SKM-1 treated with dmso at 0.1 percent for 144 hours (cell line): ENCODE data around the gene KRTAP10-2.

ENCODE experiments used
- DNase-seq: peaks from one replicate; lab custom pipeline; 2025; ENCODE audit not compliant: unreplicated experiment; lab: John Stamatoyannopoulos, UW

KRTAP10-2 gene

DNA sequence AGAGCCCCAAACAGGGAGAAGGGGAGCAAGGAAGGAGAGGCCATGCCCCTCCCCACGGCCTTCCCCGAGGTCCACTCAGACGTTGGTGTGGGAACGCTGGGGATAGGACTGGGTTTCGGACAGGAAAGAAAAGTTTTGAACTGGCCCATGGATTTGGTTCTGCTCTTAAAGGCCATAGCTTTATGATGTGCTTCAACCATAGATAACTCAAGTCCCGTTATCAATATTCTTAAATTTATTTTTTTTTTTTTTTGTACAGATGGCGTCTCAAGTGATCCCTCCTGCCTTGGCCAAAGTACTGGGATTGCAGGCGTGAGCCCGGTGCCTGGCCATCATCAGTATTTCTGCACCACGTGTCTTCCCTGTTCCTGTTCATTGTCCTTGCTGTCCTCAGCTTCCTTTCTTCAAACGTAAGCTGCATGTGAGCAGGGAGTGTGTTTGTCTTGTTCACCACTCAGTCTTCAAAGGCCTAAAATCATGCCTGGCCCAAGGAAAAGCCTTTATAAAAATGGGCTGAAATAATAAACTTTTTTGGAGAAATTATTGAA is 10.5 kb downstream of the KRTAP10-2 start:
- DNase-seq = no peak

DNA sequence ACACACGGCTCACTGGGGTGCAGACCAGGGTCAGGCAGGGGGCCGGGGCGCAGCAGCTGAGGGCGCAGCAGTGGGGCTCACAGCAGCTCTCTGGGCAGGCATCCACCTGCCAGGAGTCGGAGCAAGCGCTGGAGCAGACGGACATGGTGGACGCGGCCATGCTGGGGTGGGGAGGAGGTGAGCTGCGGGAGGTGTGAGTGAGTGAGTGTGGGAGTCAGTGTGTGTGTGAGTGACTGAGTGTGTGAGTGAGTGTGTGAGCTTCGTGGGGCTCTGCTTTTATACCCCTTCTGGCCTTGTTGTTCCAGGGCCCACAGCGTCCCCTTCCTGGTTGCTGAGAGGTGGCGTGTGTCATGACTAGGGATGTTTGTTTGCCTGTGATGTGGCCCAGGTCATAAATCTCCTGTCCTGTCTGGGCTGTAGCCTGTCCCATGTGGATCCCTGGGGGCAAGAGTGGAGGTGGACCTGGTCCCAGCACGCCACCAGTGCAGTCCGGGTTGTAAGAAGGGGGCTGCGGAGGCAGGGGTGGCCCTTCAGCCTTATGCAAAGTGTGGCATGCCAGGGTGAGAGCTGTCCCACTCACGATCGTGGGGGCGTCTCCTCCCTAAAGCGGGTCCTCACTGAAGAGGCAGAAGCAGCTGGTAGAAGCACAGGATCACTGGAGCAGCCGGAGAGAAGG is 11.2 kb downstream of the KRTAP10-2 start, which contains the start of gene KRTAP10-1:
Gene KRTAP10-1 (minus strand): TSS at position 205 of the 676 bp plus-strand sequence. CDS start 45 bp downstream, at position 160.
- no peak for DNase-seq

DNA sequence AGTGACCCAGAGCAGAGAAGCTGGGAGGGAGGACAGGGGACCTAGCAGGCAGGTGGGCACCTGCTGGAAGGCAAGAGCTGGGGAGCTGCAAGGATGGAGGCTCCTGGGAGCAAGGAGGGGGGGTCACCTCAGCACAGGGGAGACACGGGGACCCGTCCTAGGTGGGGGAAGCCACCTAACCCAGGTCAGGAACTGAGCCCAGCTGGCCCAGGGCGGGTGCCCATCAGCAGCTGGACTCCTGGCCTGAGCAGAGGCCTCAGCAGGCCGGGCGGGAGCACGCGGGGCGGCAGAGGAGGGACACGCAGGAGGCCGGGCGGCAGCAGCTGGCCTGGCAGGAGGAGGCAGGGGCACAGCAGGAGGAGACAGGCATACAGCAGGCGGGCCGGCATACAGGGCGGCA is 12.3 kb downstream of the KRTAP10-2 start:
- no peak for DNase-seq

DNA sequence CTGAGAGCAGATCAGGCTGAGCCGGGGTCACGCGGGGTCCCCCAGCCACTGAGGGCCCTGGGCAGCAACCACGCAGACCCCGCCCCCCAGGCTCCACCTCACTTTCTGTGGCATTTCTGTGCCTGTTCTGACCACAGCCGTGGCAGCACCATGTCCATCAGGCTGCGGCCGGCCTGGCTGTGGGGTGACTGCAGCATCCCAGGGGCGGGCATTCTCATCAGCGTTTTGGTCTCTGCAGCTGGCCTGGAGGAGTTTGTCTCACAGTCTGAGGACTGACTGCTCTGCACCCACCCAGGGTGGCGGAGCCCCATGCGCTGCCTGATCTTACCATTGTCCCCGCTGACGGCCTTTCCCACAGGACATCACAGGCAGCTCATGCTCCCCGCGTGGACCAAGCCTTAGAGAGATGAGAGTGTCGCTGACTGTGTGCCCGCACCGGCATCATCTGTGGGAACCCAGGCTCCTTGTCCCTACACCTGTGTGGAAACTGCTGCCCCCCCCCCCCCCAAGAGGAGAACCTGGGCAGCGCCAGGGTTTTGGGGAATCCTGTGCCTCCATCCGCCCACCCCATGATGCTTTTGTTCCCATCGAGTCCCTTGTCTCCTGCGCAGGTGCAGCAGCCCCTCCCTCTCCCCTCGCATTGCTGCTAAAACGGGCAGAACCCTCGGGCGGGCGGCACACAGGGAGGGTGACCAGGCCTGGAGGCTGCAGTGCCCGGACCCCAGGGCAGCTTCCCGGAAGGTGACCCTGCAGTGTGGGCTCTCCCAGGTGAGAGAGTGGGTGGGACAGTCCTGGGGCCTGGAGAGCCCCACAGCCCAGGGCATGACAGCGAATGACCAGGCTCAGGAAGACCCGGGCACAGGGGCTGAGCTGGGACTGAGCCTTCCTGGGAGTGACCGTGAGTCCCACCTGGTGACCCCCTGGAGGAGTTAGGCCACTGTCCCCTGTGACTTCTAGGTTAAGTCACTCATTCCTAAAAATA is 13.1 kb downstream of the KRTAP10-2 start:
- no peak for DNase-seq

DNA sequence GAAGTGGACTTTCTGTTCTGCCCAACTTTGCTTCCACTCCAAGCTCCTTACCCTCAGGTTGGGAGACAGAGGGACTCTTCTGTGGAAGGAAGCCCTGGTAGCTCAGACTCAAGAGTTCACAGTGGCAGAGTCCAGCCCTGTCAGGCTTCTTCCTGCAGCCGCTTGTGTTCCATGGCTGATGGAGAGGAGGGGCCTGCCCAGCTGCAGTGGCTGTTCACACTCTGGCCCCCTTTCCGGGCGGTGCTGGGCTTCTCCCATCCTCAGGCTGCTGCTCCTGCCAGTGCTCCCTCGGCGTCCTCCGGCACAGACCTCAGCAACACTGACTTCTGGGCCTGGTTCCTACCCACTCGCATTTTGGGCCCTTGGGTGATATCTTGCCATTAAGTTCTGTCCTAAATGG is 15.3 kb downstream of the KRTAP10-2 start:
- no peak for DNase-seq

DNA sequence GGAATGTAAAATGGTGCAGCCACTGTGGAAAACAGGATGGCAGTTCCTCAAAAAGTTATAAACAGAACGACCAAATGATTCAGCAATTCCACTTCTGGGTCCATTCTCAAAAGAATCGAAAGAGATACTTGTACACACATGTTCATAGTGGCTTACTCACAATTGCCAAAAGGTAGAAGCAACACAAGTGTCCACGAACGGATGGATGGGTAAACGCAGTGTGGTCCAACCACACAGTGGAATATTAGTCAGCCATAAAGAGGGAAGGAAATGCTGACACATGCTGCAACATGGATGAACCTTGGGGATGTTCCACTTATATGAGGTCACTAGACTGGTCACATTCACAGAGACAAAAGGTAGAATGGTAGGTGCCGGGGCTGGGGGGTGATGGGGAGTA is 16.6 kb downstream of the KRTAP10-2 start:
- DNase-seq = no peak

DNA sequence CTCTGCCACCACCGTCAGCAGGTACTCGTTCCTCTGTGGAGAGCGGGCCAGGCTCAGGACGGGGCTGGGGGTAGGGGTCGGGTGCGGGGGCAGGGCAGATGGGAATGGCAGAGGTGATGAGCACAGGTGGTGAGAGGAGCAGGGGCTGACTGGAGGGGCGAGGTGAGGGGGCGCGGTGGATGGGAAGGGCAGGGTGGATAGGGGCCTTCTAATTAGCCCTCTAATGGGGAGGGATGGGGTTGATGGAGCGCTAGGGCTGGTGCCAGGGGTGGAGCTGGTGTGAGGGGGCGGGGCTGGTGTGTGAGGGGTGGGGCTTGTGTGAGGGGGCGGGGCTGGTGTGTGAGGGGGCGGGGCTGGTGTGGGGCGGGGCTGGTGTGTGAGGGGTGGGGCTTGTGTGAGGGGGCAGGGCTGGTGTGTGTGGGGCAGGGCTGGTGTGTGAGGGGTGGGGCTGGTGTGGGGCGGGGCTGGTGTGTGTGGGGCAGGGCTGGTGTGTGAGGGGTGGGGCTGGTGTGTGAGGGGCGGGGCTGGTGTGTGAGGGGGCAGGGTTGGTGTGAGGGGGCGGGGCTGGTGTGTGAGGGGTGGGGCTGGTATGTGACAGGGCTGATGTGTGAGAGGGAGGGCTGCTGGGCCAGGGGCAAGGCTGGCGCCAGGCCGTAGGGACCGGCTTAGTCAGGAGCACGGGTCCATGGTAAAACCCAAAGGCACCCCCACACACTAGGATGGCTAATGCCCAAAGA is 17.2 kb downstream of the KRTAP10-2 start:
- no peak for DNase-seq

DNA sequence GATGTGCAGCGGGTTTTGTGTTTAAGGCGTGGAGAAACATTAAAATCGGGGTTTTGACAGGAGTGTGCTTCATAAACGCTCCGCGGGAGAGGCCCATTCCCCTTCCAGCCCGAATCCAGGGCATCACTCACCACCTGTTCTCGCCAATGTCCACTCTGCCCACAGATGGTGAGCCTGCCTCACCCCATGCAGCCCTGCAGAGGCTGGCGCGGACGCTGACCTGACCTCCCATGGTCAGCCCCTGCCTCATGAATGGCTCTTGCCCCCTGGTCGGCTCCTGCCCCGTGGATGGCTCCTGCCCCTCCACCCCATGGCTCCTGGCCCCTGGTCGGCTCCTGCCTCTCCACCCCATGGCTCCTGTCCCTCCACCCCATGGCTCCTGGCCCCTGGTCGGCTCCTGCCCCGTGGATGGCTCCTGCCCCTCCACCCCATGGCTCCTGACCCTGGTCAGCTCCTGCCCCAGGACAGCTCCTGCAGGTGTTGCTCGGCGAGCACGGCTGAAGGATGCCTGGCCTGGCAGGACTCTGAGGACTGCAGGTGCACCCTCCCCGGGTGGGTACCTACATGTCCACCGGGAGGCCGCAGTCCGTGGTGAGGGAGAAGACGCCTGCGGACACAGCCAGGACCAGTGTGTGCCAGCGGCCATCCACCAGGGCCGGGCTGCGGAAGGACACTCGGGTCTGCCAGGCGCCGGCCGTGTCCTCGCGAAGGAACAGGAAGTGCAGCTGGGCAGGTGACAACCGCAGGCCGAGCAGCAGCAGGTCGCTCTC is 18.0 kb downstream of the KRTAP10-2 start:
- no peak for DNase-seq

DNA sequence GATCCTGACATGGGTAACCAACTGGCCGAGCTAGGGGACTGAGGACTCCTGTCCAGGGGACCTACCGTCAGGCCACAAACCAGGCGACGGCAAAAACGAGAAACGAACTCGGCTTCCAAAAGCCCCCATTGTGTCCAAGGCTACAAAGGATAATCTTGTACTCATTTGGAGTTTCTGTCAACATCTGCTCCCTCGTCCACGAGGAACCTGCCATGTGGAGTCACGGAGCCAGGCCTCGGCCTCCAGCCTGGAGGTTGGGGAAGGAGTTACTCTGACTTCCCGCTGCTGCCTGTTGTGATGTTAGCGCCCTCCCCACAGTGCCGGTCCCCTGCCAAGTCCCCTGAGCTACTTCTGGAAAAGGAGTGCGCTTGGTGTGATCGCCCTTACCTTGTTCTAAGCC is 18.6 kb downstream of the KRTAP10-2 start:
- DNase-seq = no peak

DNA sequence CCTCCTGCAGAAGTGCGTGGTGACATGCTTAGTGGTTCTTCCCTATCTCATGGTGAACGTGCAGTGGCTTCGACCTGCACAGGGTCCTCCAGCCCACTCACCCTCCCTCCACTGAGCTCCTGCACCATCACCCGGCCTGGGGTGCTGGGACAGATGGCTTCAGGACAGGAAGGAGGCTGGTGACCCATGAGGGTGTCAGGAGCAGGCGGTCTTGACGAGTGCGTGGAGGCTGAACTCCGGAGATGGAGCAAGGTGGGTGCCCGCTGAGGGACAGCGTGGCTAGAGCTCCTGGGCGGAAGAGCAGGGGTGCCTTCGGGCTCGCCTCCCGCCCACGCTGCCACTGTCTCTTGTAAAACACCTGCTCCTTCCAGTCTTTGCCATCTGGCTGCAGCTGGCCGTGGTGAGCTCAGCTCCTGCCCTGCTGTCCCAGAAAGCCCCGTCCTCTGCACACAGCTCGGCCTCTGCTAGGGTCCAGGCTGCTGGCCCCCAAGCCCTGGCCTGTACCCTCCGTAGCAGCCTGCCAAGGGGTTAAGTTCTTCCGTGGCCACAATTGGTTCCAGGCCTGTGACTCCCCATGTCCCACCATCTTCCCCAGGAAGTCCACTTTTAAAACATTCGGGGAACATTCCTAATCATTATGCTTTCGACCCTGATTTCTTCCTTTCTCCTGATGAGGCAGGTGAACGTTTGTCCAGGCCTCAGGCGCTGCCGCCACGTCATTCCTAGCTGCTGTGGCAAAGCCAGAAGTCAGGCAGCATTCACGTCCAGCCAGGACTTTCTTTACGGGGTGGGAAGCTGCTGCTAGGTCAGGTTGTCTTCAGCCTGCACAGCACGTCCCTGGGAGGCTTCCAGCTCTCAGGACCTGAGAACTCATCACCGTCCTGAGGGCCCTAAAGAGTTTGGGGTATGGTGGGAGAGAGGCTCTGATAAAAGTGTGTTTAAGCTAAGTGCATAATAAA is 19.4 kb downstream of the KRTAP10-2 start:
- no peak for DNase-seq

DNA sequence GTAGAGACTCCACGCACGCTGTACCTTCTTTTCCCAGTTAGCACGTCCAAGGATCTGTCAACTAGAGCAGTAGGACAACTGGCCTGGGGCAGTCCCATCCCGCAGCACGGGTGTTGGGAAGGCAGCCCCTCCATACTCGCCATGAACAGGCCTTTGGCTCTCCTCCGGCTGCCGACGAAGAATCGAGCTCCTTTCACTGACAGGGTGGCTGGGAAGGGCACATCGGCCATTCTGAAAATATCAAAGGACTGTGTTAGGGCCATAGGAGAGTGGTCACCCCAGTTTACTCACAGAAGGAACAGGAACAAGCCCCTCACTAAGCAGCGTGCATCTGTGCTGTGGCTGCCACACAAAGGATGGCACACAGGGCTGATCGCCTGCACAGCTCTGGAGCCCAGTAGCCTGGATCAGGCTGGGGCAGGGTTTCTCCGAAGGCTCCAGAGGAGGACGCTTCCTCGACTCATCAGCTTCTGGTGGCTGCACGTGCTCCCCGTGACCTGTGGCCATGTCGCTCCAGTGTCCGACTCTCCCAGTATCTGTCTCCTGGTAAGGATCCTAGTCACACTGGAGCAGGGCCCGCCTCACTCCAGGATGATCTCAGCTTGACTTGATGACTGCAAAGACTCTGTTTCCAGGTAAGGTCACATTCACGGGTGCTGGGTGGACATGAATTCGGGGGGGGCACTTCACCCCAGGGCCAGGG is 20.3 kb downstream of the KRTAP10-2 start:
- no peak for DNase-seq

DNA sequence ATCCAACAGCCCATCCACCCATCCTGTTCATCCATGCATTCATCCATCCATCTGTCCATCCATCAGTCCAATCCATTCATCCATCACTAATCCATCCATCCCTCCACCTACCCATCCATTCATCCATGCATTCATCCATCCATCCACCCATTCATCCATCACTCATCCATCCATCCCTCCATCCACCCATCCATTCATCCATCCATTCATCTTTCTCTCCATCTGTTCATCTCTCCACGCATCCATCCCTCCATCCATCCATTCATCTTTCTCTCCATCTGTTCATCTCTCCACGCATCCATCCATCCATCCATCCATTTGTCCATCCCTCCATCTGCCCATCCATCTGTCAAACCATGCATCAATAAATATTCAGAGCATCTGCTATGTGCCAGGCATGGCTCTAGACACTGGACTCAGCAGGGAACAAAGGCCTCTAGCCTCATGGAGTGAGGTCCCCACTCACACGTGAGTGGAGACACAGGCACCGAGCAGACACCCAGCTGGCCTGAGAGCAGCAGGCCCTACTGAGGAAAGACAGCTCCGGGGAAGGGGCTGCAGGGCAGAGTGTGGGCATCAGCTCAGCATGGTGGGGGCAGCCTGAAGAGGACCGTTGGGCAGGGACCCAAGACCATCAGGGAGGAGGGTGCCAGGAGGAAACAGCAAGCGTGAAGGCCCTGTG is 20.9 kb downstream of the KRTAP10-2 start:
- no peak for DNase-seq

DNA sequence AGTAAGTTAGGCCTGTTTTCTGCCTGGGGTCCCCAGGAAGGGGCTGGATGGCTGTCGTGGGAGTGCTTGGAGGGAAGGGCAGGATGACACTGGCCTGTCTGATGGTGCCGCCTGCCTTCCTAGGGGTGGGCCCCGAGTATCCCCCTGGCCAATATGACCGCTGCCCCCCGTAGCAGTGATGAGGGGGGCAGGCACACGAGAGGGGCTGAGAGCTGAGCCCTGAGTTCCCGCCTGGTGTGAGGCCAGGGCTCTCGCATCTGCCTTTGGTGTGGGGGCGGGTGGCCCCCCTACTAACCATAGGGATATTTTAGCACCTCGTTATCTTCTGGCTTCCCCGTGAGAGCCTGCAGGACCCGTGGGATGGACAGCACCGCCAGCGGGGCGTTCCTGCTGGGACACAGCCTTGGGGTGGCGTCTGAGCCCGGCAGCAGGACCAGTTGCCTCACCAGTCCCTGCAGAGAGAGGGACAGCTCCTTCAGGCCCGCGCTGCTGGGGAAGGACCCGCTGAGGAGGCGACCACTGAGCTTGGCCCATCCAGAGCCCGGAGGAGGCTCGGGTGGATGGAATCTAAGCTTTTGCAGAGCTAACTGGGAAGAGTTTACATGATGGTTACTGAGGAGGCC is 21.7 kb downstream of the KRTAP10-2 start:
- DNase-seq = no peak

DNA sequence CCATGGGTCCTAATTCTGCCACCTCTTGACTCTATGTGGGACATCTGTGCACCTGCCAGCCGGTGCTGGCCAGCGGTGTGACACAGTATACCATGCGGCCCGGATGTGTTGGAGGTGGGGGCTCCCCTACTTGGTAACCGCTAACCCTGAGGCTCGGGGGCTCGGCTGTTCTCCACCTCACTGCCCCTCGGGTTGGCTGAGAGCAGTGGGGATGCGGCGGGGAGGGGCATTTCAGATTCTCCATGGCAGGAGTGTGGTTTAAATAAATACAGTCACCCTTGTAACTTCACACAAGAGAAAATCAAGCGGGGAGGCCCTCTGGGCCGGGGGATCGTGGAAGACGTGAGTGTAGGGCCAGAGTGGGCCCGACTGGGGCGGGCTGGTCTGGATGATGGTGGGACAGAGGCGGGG is 22.3 kb downstream of the KRTAP10-2 start:
- DNase-seq = no peak

DNA sequence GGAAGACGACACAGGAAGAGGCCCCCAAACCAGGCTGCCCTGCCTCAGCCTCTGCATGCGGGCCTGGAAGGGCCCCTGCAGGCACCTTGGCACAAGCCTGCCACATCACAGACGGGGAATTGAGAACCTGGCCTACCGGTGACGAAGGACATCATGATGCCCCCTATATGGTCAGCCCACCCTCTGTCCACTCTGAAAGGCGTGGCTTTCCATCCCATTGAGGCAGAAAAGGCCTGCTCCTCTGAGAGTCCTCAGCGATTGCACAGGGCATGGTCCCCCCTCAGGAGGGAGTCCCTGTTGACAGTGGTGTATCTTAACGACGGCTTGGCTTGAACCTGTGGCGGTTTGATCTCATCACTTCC is 22.7 kb downstream of the KRTAP10-2 start:
- no peak for DNase-seq

DNA sequence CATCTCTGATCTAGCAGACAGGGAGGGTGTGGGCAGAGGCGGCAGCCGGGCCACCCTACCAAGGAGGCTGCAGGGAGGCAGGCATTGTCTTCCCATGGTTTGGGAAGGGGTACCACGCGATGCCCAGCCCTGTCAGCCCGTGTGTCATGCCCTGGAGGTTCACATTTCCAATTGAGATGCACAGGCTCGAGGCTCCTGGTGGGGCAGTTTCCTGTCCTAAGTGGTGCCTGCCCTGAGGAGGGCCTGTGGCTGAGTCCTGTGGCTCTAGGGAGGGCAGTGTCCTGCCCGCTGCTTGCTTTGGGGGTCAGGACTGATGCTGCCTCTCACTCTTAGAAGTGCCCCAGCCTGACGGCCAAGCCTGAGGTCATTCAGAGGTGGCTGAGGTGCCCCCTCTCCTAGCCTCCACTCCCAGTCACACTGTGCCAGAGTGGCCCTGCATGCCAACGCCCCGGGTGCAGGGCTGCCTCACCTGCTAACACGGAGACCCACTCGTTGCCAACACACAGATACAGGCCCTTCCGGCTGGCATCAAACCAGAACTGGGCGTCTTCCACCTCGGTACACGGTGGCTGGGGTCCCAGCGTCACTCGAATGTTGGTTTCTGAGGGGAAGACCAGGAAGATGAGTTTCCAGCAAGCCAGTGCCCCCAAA is 23.2 kb downstream of the KRTAP10-2 start:
- no peak for DNase-seq
